SH-SY5Y (cell line): Measurements from ENCODE around the gene GALR1.

Experiments used
- GATA2 ChIP-seq: IDR thresholded peaks from 2 replicates; pipeline ENCODE4 v1.6.1; 2011; ENCODE audit warnings: mild to moderate bottlenecking, low read depth, low read length
- GATA3 ChIP-seq: IDR thresholded peaks from 2 replicates; pipeline ENCODE4 v1.6.1; 2011; ENCODE audit warnings: low read depth, mild to moderate bottlenecking, low read length, moderate library complexity

DNA sequence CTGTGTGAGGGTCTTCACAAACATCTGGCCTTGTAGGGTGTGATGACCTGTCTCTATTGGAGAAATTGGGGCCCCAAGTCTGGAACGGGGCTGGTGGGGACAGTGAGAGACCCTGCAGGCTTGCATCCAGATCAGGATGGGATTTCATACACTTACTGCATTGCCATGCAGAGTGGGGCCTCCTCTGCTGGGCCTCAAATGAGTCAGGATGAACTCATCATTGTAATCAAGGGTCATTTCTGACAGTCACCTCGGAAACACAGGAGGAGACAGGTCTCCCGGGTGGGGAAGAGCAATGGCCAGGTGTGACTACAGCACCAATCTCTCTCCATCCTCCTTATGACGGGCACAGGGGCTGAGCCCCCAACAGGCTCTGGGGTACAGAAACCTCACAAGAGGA is 48.1 kb upstream of the GALR1 start:
- TF ChIP-seq GATA2: no peak
- no peak for TF ChIP-seq GATA3
